Stimulated activated CD8-positive, alpha-beta memory T cell treated with anti-CD3 and anti-CD28 coated beads, Interleukin-15, amount 100 ng/mL, for 4 hours (primary cell): ENCODE results near the gene CPNE2.
"Not testable (repeated sequence)": the region's sequence is repeated elsewhere in the genome, so short reads cannot be mapped to it uniquely, and the experiment has no call there.

Experiments used
- DNase-seq, 2 donors: peaks; one replicate each; pipeline ENCODE4 v3.0.0-alpha.2; 2020; ENCODE audit warnings: low read depth in 2 of 2

Gene CPNE2

GRCh38 chr16:57069635-57070370, 22.6 kb upstream of the CPNE2 start:
- DNase-seq = no peak

- DNase-seq = no peak
These were observed 22.0 kb upstream of the CPNE2 start for GRCh38 chr16:57070424-57070823.

GRCh38 chr16:57071081-57071732, 21.2 kb upstream of the CPNE2 start:
- DNase-seq = not testable (repeated sequence)

- DNase-seq = no peak
These were observed 20.4 kb upstream of the CPNE2 start for GRCh38 chr16:57071831-57072582.

DNA sequence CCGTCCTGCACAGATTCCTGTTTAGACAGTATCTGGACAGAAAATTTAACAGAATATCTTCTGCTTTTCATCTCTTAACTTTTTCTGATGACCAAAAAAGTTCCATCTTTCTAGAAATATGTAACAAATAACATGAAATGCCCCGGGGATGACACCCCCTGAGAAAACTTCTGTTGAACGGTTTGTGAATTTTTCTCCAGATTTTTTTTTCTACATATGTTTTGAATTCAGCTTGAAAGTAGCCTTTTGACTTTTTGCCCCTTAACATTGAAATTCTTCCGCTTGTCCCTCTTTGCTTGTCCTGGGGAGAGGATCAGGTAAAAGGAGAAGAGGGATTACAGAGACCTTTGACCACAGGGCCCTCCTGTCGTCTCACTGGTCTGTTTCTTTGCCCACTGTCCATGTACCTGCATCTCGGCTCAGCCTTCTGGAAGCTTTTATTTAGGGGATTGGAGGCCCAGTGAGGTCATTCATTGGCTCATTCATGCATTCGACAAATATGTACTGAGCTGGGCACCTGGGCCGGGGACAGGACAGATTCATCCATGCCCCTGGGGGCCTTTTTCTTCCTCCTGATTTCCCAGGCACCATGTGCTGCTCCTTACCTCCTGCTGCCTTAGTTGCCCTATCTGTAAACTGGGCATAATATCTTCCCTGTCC, 19.6 kb upstream of the CPNE2 start:
- no peak for DNase-seq

- no peak for DNase-seq
These were observed 14.7 kb upstream of the CPNE2 start for GRCh38 chr16:57077714-57078113.

GRCh38 chr16:57081744-57082143, 10.6 kb upstream of the CPNE2 start:
- DNase-seq = no peak

DNA sequence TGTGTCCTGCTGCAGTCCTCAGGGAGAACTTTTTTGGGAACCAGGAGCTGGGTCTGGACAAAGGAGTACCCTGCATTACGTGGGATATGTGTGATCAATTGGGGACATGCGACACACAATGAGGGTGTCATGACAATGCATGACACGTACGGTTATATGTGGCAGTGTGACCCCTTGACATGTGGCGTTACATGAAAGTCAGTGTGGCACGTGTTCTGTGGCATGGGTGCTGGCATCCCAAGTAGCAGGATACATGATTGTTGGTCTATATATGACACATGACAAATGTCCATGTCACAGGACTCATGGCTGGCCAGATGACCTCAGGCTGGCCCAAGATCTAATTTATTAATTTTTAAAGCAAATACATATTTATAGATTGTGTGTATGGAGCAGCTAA, 9.7 kb upstream of the CPNE2 start:
- DNase-seq = no peak

- DNase-seq = no peak
These were observed 8.8 kb upstream of the CPNE2 start for GRCh38 chr16:57083485-57084126.

GRCh38 chr16:57084257-57084770, 8.1 kb upstream of the CPNE2 start:
- peak; percentile 35 to 43 for DNase-seq

DNA sequence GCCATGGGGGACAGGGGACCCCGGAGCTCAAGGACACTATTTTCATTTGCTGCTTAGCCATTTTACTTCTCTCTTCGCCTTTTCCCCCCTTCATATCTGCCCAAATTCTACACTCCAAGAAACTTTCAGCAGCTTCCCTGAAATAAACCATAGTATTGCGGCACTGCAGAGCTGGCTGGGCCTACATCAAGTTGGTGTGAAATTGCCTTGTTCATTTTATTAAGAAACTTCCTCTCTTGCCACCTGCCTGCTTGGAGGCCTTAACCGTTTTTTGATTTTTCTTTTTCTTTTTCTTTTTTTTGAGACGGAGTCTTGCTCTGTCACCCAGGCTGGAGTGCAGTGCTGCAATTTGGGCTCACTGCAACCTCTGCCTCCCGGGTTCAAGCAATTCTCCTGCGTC, 7.4 kb upstream of the CPNE2 start:
- no peak for DNase-seq

DNA sequence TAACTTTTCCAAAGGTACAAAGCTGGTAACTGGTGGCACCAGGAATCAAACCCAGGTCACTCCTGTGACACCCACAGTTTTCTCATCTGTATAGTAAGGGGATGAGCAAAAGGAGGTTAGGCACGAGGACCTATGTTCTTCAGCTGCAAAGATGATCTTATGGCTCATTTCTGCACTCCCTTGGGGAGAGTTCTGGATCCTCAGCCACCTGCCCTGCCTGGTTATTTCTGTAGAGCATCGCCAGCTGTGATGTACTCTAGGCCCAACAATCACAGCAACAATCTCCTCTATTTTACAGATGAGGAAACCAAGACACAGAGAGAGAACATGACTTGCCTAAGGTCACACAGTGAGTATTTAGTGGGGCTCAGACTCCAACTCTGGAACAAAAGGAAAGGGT, 5.4 kb upstream of the CPNE2 start:
- DNase-seq = no peak

GRCh38 chr16:57089406-57089805, 3.0 kb upstream of the CPNE2 start:
- DNase-seq = no peak

DNA sequence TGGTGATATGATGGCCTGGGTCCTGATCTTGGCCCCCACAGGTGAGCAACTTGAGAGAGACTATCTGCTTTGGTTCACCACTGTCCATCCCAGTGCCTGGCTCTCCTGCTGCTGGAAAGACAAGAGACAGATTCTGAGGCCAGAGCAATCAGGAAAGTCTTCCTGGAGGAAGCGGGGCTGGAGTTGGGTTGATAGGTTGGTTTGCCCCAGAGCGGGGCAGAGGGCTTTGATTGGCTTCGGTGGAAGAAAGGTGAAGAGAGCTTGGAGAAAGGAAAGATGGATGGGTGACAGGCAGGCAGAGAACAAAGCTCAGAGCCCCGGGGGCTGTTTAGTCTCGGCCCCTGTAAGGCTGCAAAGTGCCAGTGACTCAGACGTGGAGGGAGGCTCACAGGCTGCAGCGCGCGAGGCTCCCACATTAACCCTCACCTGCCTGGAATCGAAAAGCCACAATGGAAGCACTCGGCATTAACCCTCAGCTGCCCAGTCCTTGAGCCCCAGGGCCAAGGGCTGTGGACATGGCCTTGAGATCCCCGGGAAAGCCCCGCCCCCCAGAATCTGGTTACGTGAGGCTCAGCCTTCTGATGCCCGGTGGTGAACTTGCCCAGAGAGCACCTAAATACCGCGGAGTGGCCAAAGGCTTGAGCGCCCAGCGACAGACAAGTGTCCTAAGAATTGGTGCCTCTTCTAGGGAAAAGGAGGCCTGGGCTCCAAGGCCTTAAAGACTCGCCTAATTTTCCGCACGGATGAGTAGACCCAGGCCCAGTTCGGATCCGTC, 996 bp upstream of the CPNE2 start:
- DNase-seq = no peak

DNA sequence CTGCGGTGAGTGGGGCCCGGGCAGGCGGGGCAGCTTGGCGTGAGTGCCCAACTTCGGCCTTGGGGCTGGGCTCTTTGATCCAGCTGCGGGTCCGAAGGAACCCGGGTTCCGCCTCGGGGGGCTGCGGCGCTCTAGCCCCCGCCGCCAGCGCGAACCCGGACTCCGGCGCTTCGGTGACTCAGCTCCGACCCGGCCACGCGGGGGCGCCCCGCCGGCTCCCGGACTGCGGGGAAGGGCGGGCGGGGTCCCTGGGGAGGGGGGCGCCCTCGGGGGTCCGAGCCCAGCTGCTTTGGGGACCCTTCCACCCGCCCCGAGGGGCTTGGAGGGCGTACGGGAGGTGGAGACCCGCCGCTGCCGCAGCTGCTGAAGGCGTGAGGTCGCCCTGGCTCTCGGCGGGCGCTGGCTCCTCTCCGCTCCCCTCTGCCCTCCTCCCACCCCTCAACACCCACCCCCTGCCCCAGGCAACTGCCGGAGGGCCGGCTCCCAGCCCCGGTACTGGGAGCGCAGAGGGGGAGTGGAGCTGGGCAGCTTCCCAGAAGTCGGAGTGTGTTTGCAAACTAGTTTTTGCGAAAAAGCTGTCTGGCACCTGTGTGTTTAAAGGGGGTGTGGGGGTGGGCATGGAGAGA, 516 bp downstream of the CPNE2 start:
- peak in 1 of 2 donors; percentile 17 for DNase-seq

DNA sequence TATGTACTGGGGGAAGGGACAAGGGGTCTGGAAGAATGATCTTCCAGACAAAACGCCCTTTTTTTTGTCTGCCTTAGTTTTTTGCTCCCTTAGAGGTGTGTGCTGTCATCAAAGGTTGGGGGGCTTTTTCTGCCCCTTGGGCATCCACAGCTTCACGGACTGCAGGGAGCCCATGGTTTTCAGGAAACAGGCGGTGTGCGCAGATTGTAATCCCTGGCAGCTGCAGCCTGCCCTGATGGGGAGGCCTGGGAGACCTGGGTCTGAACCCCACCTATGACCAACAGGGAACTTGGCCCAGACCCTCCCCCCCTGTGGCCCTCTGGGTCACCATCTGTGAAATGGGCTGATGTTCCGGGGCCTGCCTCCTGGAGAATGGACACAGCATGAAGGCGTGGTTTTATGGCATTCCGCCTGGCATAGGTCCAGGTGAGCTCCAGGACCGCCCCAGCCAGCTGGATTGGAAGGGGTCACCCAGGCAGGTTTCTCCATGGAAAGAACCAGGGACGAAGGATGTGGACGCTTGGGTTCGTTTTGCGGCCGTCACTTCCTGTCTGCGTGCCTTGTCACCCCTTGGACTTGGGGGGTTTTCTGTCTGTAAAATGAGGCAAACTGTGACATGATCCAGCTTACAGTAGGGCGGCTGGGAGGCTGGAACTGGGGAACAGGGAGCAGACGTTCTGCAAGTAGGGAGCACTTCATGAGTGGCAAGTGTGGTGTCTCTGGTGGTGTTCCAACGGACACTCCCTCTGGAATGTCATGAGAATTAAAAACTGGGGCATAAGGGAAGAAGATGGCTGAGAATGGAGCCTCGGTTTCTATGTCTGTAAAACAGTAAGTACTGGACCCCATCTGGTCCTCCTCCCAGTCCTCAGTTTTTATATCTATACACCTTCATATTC, 1.5 kb downstream of the CPNE2 start:
- DNase-seq = no peak

DNA sequence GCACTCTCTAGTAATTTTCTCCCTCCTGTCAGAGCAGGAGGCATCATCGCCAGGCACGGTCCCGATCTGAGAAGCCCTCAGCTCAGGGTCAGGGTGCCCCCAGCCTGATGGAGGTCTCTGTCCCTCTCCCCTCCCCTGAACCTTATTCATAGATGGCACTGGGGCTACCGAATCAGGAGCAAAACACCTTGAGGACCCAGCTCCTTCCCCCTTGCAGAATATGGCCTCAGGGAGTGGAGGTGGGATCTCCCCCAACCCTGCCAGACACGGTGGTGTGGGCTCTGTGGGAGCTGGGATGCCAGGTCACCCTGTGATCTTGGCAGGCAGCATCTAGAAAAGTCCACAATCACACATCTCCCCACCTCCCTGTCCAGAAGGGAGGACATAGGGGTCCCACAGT, 2.5 kb downstream of the CPNE2 start:
- DNase-seq = no peak

GRCh38 chr16:57096192-57096591, 3.8 kb downstream of the CPNE2 start:
- no peak for DNase-seq

DNA sequence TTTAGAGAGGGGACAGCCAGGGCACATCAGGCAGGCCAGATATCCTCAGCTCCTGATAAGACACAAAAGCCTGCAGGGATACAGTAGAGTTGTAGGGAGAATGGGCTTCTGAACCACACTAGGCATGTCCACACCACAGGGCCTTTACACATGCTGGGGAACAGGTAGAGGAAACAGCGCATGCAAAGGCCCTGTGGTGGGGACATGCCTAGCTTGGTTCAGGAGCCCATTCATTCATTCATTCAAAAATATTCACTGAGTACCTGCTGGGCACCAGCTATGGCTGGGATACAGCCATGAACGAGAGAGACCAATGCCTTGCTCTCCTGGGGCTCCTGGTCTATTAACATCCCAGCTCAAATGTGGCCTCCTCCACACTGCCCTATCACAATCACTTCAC, 4.4 kb downstream of the CPNE2 start:
- DNase-seq = no peak
